Epithelial cell of esophagus (primary cell): ENCODE results near the gene ALPL.

Experiments
- DNase-seq: peaks from one replicate; pipeline ENCODE4 v3.0.0; 2010; ENCODE audit warnings: low read depth
- H3K4me3 ChIP-seq: 2 replicates; pipeline ENCODE4 v1.5.1; 2011; ENCODE audit warnings: mild to moderate bottlenecking, low read length, control low read depth
- CTCF ChIP-seq: IDR thresholded peaks from 2 replicates; pipeline ENCODE4 v1.5.1; 2011; ENCODE audit warnings: low read depth, mild to moderate bottlenecking, low read length, control low read depth, inconsistent platforms; ENCODE audit not compliant: insufficient read depth; ENCODE audit errors: missing control alignments

Gene ALPL

GRCh38 chr1:21586222-21586621 is 77.0 kb downstream of the ALPL start:
- no peak for TF ChIP-seq CTCF
- no peak overlapping the region for H3K4me3 ChIP-seq
- no peak for DNase-seq

GRCh38 chr1:21586846-21587601 is 77.8 kb downstream of the ALPL start:
- DNase-seq = peak; percentile 79
- TF ChIP-seq CTCF = no peak
- H3K4me3 ChIP-seq = no peak overlapping the region

- TF ChIP-seq CTCF = no peak
- DNase-seq = no peak
- H3K4me3 ChIP-seq = no peak overlapping the region
These were observed 78.4 kb downstream of the ALPL start for GRCh38 chr1:21587602-21587953.

GRCh38 chr1:21589618-21590017 is 80.4 kb downstream of the ALPL start:
- DNase-seq = no peak
- H3K4me3 ChIP-seq = no peak overlapping the region
- no peak for TF ChIP-seq CTCF

GRCh38 chr1:21590126-21590880 is 81.1 kb downstream of the ALPL start:
- no peak for TF ChIP-seq CTCF
- no peak for DNase-seq
- H3K4me3 ChIP-seq = no peak overlapping the region

- H3K4me3 ChIP-seq = no peak overlapping the region
- TF ChIP-seq CTCF = no peak
- DNase-seq = no peak
These were observed 81.7 kb downstream of the ALPL start for GRCh38 chr1:21590934-21591333.
